Spleen (tissue), 7 donors: Measurements from ENCODE around the gene ABCA2.
A peak's percentile ranks its signal among the peaks of the same experiment; 100 is the strongest.

Experiments
- CTCF ChIP-seq, 11 experiments: fragments of 200-600 bp in 7 of 11; fragments of 450-650 bp in 4 of 11; sonication (generic) in 4 of 11; IDR thresholded peaks in 8 of 11; conservative IDR thresholded peaks in 3 of 11; 1 replicate in 7 of 11; 2 replicates in 4 of 11; pipeline versions ENCODE4 v1.4.0 to v1.8.0; 2016 to 2021; ENCODE audit warnings: antibody characterized with exemption in 11 of 11, inconsistent platforms in 4 of 11, mild to moderate bottlenecking in 1 of 11
- POLR2AphosphoS5 ChIP-seq, 3 donors: sonication (generic); formaldehyde crosslinking; IDR thresholded peaks; one replicate each; pipeline ENCODE4 v1.5.1; 2017; ENCODE audit warnings: antibody characterized with exemption in 3 of 3
- donor health status: DM: no; HTN: no; CAD: no; lungs with moderate emphysema.
- donor health status: DM: no; HTN: no; CAD: no.
- donor health status: DM: no; HTN: no; CAD: no.

- TF ChIP-seq CTCF (IDR thresholded peaks at IDR 0.05 in 8 of 11, conservative IDR thresholded peaks at IDR 0.05 in 3 of 11) (peak in 10 of 11 experiments; percentile 19 to 72 (median 62)), POLR2AphosphoS5 (IDR thresholded peaks at IDR 0.05) (peak in 2 of 3 donors; percentile 11 to 26)
Observed at GRCh38 chr9:137004285-137004684, 23.8 kb downstream of the ABCA2 start.
